K562 (cell line): ENCODE data around the gene ACBD4. TPM values are rescaled to one million over a fixed set of nuclear protein-coding genes. Genes with fewer than 3 reads are reported as not detected.
A peak's percentile ranks its signal among the peaks of the same experiment; 100 is the strongest.

Experiments
- ADNP ChIP-seq: fragments of 200-800 bp; sonication (Bioruptor generic); IDR thresholded peaks from 2 replicates; pipeline ENCODE4 v1.6.1; 2016; ENCODE audit warnings: missing genetic modification characterization, missing compliant biosample characterization
- BRD4 ChIP-seq: fragments of 200-600 bp; sonication (generic); IDR thresholded peaks from 2 replicates; pipeline ENCODE4 v1.6.1; 2017; ENCODE audit warnings: inconsistent platforms
- EWSR1 ChIP-seq: fragments of 450-650 bp; IDR thresholded peaks from 2 replicates; pipeline ENCODE4 v1.6.1; 2018; ENCODE audit warnings: borderline replicate concordance, mild to moderate bottlenecking, low read depth, moderate library complexity; ENCODE audit not compliant: partially characterized antibody
- GMEB1 ChIP-seq: fragments of 250-450 bp; sonication (Bioruptor Pico); IDR thresholded peaks from 2 replicates; pipeline ENCODE4 v1.4.0; 2020; ENCODE audit warnings: mild to moderate bottlenecking
- HMG20B ChIP-seq: fragments of 250-450 bp; sonication (Bioruptor Pico); IDR thresholded peaks from 2 replicates; pipeline ENCODE4 v1.5.0; 2021; ENCODE audit warnings: mild to moderate bottlenecking
- KLF1 ChIP-seq: fragments of 450-650 bp; IDR thresholded peaks from 2 replicates; pipeline ENCODE4 v1.6.1; 2016; ENCODE audit warnings: missing genetic modification characterization, missing compliant biosample characterization
- KLF10 ChIP-seq: fragments of 250-450 bp; sonication (Bioruptor Pico); IDR thresholded peaks from 2 replicates; pipeline ENCODE4 v1.6.1; 2021; ENCODE audit warnings: matching md5 sums
- SETDB1 ChIP-seq: IDR thresholded peaks from one replicate; pipeline ENCODE4 v1.6.1; 2012; ENCODE audit warnings: low read length, control low read depth, inconsistent platforms
- ZBTB11 ChIP-seq, 3 experiments: fragments of 200-800 bp in 1 of 3; fragments of 250-450 bp in 1 of 3; fragments of 450-650 bp in 1 of 3; sonication (Bioruptor Pico) in 1 of 3; sonication (Bioruptor generic) in 1 of 3; formaldehyde crosslinking in 1 of 3; IDR thresholded peaks; 2 replicates each; pipeline versions ENCODE4 v1.6.1 to v1.8.0; 2016 to 2022; ENCODE audit warnings: mild to moderate bottlenecking in 2 of 3, missing genetic modification characterization in 2 of 3, missing compliant biosample characterization in 1 of 3, moderate library complexity in 1 of 3
- ZBTB5 ChIP-seq: fragments of 450-650 bp; IDR thresholded peaks from 2 replicates; pipeline ENCODE4 v1.6.1; 2017; ENCODE audit warnings: antibody characterized with exemption
- ZNF12 ChIP-seq: sonication (generic); formaldehyde crosslinking; IDR thresholded peaks from 2 replicates; pipeline ENCODE4 v1.4.0; 2020; ENCODE audit warnings: mild to moderate bottlenecking, missing genetic modification reagents
- ZNF197 ChIP-seq: fragments of 200-800 bp; sonication (Bioruptor generic); IDR thresholded peaks from 2 replicates; pipeline ENCODE4 v1.6.1; 2016; ENCODE audit warnings: low read depth, missing genetic modification characterization, missing compliant biosample characterization
- ZNF639 ChIP-seq, 2 experiments: fragments of 200-800 bp in 1 of 2; sonication (Bioruptor generic) in 1 of 2; sonication (generic) in 1 of 2; formaldehyde crosslinking in 1 of 2; IDR thresholded peaks in 1 of 2; conservative IDR thresholded peaks in 1 of 2; 2 replicates each; pipeline versions ENCODE4 v1.5.0 to v1.6.1; 2016 to 2020; ENCODE audit warnings: missing compliant biosample characterization in 1 of 2, missing genetic modification characterization in 1 of 2, missing genetic modification reagents in 1 of 2
- polyA plus RNA-seq, 8 experiments: library from polyadenylated mRNA; depleted of rRNA in 4 of 8; stranded (reverse) in 5 of 8; unstranded in 3 of 8; fragments of >200 nt; fragmentation: Nextera tagmentation in 2 of 8; fragmentation: Illumina TruSeq in 1 of 8; extraction: Ambion mirVana in 2 of 8; extraction: Trizol in 1 of 8; gene quantifications; 2 replicates each; pipeline versions ENCODE4 v1.2.1 to v1.2.3, GENCODE V29; 2011 to 2014; ENCODE audit warnings: inconsistent platforms in 1 of 8, missing spikeins in 1 of 8
- total RNA-seq, 7 experiments: library from RNA; depleted of rRNA in 6 of 7; stranded (reverse); fragments of >200 nt in 6 of 7; fragmentation: Illumina TruSeq in 2 of 7; extraction: Trizol in 2 of 7; gene quantifications; 2 replicates each; pipeline versions ENCODE4 v1.2.1 to v1.2.3, GENCODE V29; 2011 to 2021; ENCODE audit warnings: low replicate concordance in 1 of 7
- TF ChIP-seq, protein P1 (sequence below): sonication (generic); formaldehyde crosslinking; IDR thresholded peaks from 2 replicates; pipeline ENCODE4 v1.8.1; 2023; ENCODE audit warnings: mild to moderate bottlenecking, missing genetic modification reagents

The ACBD4 gene
- total and polyA plus RNA-seq, 9 of the 15 experiments (the other 6 are each of a cell fraction or from before 2014, with no cell fraction given), result 0.14 to 6.9 (median 4.6) TPM

GRCh38 chr17:45147581-45148182 lies 12.2 kb downstream of the ACBD4 start (continued):
- TF ChIP-seq ZNF639 (CRISPR knock-in tag; conservative IDR thresholded peaks at IDR 0.05 in 1 of 2, IDR thresholded peaks at IDR 0.05 in 1 of 2), result peak in 1 of 2 experiments; percentile 58; a peak in 2 of 4 replicates
- no peak for TF ChIP-seq ZNF197 (CRISPR knock-in tag)
- no peak for TF ChIP-seq ZNF12 (CRISPR knock-in tag)
- peak; percentile 21 for TF ChIP-seq GMEB1 (CRISPR knock-in tag)
- TF ChIP-seq KLF10, result no peak
- TF ChIP-seq EWSR1, result no peak
- TF ChIP-seq KLF1, result no peak
- no peak for TF ChIP-seq ADNP (tag)
- TF ChIP-seq, protein P1, sequence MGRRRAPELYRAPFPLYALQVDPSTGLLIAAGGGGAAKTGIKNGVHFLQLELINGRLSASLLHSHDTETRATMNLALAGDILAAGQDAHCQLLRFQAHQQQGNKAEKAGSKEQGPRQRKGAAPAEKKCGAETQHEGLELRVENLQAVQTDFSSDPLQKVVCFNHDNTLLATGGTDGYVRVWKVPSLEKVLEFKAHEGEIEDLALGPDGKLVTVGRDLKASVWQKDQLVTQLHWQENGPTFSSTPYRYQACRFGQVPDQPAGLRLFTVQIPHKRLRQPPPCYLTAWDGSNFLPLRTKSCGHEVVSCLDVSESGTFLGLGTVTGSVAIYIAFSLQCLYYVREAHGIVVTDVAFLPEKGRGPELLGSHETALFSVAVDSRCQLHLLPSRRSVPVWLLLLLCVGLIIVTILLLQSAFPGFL (CRISPR knock-in tag), result no peak
- peak; percentile 97 for TF ChIP-seq BRD4
- TF ChIP-seq SETDB1, result no peak
- no peak for TF ChIP-seq HMG20B (CRISPR knock-in tag)
- no peak for TF ChIP-seq ZBTB5
- TF ChIP-seq ZBTB11 (CRISPR knock-in tag; IDR thresholded peaks at IDR 0.05), result peak in 1 of 3 experiments; percentile 73; a peak in 1 of 6 replicates
